GM21447 (cell line): Measurements from ENCODE around the gene TBC1D8.
"Not testable (repeated sequence)": the region's sequence is repeated elsewhere in the genome, so short reads cannot be mapped to it uniquely, and the experiment has no call there.

Experiments used
- ATAC-seq: cut with Tn5 transposase; IDR thresholded peaks from one replicate; pipeline ENCODE4 v1.9.1; 2021; ENCODE audit not compliant: unreplicated experiment

TBC1D8 gene

DNA sequence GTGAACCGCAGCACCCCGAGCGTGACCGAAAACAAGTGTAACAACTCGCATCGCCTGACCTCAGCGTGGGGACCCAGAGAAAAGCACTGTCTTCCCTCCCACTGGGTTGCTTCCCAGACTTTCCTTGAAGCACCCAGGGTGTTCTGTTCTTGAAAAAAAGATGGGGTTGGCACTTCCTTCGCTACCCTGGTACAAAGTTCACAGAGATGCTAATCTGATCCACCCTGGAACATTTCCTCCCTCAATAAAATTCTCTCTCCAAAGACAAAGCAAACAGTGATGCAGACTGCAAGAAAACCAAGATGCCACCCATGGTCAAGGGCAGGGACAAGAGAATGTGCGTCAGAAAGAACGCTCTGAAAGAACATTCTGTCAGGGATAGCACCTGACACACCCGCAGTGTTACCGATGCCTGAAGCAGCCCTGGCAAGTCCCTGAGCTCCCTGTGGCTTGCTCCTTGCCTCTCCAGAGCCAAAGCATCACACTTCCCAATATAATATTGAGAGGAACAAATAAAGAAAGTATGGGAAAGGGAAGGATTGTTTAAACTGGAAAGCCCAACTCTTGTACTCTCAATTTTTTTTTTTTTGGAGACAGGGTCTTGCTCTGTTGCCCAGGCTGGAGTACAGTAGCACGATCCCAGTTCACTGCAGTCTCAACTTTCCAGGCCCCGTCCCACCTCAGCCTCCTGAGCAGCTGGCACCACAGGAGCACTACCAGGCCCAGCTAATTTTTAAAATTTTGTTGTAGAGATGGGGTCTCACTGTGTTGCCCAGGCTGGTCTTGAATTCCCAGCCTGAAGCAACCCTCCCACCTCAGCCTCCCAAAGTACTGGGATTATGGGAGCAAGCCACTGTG, 70.7 kb downstream of the TBC1D8 start:
- ATAC-seq, result no peak

DNA sequence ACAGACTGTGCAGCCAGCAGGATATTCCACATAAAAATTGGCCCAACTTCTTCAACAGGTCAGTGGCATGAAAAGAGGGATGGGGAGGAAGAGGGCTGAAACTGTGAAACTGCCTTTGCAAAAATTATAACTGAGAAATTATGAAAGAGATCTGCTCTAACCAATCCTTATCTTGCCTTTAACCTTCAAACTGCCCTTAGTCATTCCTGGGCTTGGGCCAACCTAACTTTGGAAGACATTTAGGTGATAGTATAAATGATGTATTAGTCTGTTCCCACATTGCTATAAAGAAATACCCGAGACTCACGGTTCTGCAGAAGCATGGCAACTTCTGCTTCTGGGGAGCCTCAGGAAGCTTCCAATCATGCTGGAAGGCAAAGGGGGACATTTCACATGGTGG, 74.6 kb downstream of the TBC1D8 start:
- ATAC-seq, result no peak

DNA sequence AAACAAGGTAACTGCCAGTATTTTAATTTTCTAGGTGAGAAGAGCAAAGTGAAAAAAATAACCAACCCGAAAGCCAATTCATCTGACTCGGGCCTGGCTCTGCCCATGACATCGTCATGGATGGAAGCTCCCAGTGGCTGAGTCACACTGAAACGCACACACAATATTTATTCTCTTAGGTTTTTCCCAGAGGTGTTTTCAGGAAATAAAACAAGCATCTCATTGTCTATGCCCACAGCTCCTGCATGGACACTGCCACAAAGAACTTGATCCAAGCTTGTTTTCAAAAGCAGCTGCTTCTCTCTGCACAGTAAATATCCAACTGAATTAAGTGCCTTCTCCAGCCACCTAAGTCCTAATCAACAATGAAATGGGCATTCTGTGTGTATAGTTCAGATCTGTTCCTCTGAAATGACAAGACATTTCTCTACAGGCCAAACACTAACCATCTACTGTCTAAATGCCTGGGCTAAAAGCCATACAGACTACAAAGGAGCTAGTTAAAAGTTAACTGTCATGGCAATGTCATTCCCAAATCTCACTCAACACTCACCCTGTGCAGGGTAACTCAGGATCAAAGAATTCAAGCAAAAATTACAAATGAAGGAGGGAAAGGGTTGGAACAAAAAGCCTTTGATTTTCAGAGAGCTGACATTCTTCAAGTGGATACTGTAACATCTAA, 86.2 kb downstream of the TBC1D8 start:
- no peak for ATAC-seq

DNA sequence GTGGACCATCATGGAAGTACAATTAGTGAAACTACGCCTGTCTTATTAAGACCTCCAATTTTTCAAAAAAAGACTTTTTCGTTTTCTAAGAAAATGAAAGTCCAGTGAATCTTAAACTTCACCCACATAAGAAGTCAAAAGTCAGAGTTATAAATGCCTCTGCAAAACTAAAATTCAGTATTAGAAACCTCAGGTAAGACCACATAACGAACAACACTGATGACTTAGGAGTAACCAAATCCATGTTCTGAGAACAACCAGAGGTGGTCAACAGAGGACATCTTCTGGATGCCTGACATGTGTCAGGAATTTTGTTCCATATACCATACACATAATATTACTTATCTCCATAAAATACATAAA, 86.7 kb downstream of the TBC1D8 start:
- no peak for ATAC-seq

DNA sequence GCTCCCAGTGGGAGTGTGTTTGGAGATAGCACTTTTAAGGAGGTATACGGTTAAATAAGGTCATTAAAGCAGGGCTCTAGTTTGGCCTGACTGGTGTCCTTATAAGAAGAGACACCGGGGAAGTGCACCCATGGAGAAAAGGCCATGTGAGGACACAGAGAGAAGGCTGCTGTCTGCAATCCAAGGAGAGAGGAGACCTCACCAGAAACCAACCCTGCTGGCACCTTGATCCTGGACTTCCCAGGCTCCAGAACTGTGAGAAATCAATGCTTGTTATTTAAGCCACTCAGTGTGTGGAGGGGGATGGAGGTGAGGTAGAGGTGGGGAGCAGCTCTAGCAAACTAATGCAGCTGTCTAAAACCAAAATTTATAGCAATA, 87.1 kb downstream of the TBC1D8 start:
- no peak for ATAC-seq

DNA sequence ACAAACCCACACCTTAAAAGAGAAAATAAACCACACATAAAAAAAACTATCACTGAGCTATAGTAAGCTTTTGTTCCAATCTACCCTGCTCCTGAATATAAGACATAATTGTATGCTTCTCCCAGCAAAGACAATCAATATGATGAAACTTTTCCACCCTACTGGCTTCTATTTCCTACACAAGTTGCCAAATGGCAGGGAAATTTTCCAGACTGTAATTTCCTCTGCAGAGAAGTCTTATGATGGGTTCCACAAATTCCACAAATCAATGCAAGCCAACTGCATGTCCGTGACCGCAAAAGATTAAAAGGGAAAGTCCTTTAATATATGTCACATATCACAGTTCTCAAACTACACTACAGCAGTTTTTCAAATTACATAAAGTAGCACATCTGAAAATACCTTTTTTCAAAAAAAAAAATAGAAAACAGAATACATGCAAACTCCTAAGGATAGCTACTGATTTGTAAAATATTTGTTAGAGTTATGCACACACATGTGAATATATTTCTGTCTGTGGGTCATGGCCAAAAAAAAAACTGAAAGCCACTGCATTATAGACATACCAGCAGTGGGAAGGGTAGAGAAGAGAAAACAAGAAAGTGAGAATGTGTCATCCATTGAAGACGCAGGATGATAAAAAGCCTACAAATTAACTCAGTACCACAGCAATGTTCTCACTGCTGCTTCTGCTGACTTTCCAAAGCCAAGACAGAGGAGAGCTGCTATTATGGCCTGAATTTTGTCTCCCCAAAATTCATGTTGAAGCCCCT, 87.6 kb downstream of the TBC1D8 start:
- ATAC-seq, result no peak

DNA sequence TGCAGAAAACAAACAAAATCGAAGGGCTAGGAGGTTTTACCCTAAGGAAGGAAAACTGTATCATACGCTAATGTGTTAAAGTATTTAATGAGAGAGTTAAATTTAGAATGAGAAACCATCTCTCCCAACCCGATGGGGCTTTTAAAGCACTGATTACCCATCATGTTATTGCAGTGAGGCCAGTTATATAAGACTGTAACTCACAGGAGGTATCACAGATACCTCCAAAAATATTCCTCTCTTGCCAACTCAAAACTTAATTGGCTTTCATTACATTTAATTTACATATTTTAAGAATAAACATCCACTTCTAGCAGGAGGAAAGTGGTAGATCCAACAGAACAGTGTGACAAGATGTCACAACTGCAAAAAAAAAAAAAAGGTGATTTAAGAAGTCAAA, 92.8 kb downstream of the TBC1D8 start:
- no peak for ATAC-seq

DNA sequence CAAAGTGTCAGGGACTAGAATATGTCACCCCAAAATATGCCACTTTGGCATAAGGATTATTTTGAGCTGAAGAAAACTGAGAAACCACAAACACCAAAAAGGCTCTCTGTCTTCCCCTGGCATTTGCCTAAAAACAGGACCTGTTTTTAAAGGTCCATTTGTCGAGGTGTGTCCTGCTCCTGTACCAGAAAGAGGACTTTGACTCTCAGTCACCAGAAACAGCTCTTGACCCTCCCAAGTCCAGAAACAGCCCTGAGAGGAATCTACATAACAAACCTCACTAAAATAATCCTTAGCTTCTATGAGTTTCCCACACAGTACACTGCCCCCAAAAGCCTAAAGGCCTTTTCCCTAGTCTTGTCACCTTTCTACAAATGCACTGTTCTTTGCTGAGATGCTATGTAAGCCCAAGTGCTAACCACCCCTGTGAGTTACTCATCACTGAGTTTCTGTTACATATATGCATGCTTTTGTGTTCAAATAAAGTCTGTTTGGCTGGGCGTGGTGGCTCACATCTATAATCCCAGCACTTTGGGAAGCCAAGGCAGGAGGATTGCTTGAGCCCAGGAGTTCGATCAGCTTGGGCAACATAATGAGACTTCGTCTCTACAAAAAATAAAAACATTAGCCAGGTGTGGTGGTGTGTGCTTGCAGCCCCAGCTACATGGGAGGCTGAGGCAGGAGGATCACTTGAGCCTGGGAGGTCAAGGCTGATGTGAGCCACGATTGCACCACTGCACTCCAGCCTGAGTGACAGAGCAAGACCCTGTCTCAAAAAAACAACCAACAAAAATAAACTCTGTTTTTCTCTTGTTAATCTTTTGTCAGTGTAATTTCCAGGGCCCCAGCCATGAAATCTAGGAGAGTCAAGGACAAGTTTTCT, 93.9 kb downstream of the TBC1D8 start:
- no peak for ATAC-seq

DNA sequence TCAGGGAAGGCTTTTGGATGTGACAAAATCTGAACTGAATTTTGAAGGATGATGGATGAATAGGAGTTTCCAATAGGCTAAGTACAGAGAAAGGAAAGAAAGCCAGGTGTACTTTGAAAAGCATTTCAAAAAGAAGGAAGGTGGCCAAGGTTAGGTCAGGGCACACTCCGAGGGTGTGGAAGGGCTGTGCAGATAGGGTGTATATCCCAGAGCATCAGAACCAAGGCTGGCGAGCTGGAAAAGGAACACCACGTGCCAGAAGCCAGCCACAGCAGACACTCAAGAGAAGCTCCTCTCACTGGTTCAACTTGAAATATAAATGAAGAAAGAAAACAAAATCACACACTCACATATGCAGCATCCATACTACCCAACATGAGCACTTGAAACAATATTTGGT, 98.1 kb downstream of the TBC1D8 start:
- ATAC-seq, result no peak

DNA sequence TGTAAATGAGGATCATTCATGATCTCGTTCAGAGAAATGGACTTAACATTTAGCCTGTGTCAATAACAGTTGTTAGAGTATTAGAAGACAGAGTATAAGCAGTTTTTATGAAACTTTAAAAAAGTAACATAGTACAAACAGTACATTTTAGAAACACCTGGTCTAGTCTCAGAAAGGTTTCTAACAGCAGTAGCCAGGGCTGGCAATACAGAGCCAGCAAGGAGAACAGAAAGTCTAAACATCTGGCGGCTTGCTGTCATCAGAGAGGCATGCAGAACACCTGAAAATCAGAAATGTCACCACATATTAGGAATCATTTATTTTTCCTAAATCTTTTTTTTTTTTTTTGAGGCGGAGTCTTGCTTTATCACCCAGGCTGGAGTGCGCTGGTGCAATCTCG, 99.0 kb downstream of the TBC1D8 start:
- ATAC-seq, result no peak

DNA sequence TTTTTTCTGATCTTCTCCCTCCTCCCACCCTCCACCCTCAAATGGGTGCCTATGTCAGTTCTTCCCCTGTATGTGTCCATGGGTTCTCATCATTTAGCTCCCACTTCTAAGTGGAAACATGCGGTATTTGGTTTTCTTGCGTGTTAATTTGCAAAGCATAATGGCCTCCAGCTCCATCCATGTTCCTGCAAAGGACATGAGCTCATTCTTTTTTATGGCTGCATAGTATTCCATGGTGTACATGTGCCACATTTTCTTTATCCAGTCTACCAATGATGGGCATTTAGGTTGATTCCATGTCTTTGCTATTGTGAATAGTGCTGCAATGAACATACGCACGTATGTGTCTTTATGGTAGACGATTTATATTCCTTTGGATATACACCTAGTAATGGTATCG, 100.3 kb downstream of the TBC1D8 start:
- not testable (repeated sequence) for ATAC-seq

DNA sequence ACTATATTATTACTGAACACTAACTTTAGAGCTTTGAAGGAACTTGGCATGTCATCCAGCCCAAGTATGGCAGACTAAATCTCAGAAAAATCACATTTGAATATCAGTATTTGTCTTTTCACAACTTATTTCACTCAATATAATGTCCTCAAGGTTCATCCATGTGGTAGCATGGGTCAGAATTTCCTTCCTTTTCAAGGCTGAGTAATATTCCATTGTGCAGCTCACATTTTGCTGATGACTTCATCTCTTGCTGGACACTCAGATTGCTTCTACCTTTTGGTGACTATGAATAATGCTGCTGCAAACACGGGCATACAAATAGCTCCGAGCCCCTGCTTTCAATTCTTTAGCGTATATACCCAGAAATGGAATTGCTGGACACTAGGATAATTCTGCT, 102.4 kb downstream of the TBC1D8 start:
- ATAC-seq, result no peak

DNA sequence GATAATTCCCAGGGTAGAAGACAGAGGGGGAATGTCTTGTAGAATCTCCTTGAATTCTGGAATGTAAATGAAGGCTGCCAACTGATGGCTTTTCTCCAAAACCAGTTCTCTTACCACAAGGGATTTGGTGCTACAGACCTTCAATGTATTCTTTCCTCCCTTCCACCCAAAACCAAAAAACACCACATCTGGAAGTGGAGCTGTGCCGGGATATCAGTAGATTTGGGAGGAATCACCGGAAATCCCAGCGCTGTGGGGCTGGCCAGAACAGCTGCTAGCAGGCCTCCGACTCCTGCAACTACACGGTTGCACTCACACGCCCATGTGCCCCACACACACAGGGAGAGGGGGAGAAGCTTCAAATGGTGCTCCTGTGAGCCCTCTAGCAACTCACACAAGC, 103.4 kb downstream of the TBC1D8 start:
- ATAC-seq, result no peak

DNA sequence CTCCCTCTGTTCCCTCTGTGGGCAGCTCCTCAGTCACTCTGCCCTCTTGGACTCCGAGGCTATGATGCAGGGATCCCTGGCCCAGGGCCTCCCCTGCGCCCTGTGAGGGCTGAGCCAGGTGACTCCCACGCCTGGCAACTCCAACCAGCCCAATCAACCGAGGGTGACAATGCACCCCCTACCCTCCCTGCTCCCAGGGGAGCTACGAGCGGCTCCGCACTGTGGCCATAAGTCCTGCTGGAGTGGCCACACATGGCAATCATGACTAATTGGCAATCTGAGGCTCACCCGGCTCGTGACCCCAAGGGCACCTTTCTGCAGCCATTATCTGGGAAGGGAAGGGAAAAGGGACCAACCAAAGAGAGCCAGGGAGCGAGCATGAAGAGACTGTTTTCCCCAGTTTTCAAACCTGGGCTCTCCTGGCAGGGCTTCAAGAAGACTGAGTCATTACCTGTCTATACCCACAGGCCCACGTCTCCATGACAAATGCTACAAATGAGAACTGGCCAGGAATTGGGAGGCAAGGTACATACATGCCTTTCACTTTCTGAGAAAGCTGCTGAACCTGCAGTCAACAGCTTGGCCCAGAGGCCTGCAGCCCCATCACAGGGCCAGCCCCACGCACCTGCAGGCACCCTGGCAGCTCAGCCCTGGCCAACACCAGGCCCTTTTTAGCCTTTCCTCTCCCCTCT, 104.0 kb downstream of the TBC1D8 start:
- no peak for ATAC-seq

DNA sequence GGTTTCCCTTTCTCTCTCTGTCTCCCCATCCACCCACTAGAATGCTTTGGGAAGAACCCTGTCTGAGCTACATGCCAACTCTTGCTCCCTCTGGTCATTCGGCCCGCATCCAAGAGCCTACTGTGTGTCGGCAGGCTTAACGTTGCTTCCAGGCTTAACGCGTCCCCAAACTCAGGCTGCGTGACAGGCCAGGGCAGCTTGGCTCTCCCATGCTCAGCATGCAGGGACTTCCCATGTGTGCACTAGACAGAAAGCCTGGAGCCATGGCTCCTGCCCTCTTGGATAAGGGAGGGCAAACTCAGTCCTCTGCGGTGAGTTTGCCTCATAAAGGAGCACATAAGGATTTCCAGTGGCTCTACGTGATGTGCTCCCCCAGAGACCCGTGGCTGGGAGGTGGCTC, 105.9 kb downstream of the TBC1D8 start:
- no peak for ATAC-seq

DNA sequence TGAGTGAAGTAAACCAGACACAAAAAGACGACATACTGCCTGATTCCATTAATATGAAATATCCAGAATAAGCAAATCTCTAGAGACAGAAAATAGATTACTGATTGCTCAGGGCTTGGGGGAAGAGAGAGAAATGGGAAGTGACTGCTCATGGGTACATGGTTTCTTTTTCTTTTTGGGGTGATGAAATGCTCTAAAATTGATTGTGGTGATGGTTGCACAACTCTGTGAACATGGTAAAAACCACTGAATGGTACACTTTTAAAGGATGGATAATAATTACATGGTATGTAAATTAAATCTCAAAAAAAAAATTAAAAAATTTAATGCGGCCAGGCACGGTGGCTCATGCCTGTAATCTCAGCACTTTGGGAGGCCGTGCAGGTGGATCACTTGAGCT, 109.8 kb downstream of the TBC1D8 start:
- ATAC-seq, result no peak

DNA sequence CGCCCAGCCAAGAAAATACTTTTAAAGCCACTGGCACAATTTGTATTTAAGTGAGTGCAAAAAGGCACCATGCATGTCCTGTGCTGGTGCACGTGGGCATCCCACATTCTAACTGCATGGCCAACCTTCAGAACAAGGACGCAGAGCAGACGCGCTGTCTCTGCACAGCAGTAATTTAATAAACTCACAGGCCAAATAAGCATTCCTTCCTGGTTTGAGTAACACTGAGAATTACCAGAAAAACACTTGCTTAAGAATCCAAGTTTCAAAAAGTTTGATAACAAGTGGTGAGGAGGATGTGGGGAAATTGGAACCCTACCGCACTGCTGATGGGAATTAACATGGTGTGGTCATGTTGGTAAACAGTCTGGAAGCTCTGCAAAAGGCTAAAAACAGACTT, 110.4 kb downstream of the TBC1D8 start:
- ATAC-seq, result no peak

DNA sequence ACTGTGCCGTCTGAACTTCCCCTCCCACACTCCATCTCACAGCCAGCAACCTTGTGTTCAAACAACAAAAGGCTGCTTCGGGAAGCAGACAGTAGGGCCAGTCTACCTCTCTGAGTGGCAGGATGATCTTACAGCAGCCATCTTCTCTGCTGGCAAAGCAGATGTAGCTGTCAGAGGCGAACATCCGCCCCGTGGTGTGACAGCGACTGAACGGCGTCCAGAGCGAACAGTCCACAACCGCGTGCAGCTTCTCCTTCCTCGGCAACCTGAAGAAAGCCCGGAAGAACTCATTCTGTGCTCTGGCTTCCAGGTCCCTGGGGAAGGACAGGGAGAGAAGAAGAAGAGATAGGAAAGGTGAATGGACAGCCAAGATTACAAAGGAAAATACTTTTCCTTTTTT, 111.1 kb downstream of the TBC1D8 start:
- no peak for ATAC-seq

DNA sequence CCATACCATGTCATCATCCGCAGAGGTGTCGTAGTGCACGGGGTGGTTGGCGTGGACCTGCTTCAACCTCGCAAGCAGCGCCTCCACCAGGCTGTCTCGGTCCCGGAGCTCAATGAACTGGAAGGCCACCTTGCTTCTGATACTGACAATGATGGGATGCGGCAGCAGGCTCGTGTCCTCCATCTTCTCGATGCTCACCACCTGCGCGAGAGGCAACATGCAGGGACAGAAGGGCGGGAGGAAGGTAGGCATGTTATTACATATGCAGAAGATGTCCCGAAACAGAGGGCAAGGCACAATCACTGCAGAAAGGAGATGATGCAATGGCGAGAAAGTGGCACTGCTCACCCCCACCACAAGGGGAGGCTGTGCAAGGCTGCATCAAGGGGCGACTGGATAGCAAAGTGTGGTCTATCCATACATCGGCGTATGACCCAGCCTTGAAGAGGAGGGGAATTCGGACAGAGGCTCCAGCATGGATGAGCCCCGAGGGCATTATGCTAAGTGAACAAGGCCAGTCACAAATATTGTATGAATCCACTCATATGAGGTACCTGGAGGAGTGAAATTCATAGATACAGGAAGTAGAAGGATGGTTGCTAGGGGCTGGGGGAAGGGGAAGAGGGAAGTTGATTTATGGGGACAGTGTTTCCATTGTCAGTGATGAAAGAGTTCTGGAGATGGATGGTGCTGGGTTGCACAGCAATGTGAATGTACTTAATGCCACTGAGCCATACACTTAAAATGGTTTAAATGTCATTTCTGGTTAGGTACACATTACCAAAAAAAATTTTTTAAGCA, 112.5 kb downstream of the TBC1D8 start:
- ATAC-seq, result no peak
